ENCODE measurements around the gene TMEM51. TPM values are rescaled to one million over a fixed set of nuclear protein-coding genes. Genes with fewer than 3 reads are reported as not detected.

The TMEM51 gene
- total RNA-seq, 1 donor from 2014 or later = 1.9 TPM

DNA sequence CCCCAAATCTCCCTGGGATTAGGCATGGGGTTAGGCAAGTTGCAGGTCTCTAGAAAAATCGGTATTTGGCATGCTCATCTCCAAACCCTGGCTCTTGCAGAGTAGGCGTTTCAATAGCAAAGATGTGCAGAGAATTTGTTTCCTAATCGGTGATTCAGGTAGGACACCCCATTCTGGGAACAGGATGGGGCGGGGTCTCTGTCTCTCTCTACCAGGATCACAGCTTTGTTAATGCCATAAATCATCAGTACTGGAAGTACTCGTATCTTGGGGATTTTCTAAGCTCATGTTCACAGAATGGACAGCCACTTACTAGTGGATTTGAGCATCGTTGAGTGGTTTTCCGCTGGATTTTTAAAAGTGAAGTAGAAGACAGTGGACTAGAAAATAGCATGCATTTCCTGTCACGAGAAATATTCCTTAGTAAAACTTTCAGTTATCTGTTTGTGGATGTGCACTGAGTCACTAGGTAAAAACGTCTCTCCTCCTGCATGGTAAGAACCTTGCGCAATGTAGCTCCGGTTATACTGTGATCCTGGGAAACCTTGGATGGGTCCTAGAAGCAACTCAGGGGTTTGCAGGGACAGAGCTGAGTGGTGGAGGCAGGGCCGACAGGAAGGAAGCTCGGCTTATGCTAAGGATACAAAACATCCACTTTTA lies 5.1 kb downstream of the TMEM51 start:
- Mint-ChIP-seq H3K27me3 (ENCODE audit: low read depth) (peaks cover 2% of the 10 kb centered on the region), H3K27ac (ENCODE audit: unreplicated experiment) (no peak overlapping the region), H3K36me3 (ENCODE audit: low read depth) (no peaks in the 10 kb centered on the region), H3K9me3 (ENCODE audit: low read depth) (no peaks in the 10 kb centered on the region), H3K4me1 (ENCODE audit: low read depth) (peaks cover 9% of the 10 kb centered on the region), H3K4me3 (ENCODE audit: unreplicated experiment) (no peak overlapping the region)
- no peak for TF ChIP-seq CTCF (IDR thresholded peaks at IDR 0.05)
- DNase-seq (ENCODE audit: low spot score) = no peak

DNA sequence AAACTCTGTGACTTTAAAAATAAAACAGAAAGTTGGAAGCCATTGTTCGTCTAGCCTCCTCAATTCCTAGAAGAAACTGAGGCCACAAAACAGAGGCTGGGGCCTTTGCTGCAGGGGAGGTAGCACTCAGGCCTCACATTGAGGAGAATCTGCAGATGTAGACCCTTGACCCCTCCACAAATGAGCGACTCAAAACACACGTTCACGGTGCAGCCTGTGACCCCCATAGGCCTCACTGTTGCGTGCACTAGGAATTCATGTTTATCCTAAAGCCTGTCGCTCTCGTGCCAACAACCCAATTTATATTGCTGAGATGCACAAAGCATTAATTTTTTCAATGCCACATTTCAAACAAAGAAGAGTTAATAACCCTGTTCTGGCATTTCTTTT lies 5.6 kb downstream of the TMEM51 start:
- peaks cover 2% of the 10 kb centered on the region for H3K27me3 Mint-ChIP-seq (ENCODE audit: low read depth)
- peaks cover 8% of the 10 kb centered on the region for H3K4me1 Mint-ChIP-seq (ENCODE audit: low read depth)
- no peak for DNase-seq (ENCODE audit: low spot score)
- H3K36me3 Mint-ChIP-seq (ENCODE audit: low read depth) = no peaks in the 10 kb centered on the region
- H3K4me3 Mint-ChIP-seq (ENCODE audit: unreplicated experiment) = no peak overlapping the region
- no peaks in the 10 kb centered on the region for H3K9me3 Mint-ChIP-seq (ENCODE audit: low read depth)
- no peak overlapping the region for H3K27ac Mint-ChIP-seq (ENCODE audit: unreplicated experiment)
- no peak for TF ChIP-seq CTCF (IDR thresholded peaks at IDR 0.05)

DNA sequence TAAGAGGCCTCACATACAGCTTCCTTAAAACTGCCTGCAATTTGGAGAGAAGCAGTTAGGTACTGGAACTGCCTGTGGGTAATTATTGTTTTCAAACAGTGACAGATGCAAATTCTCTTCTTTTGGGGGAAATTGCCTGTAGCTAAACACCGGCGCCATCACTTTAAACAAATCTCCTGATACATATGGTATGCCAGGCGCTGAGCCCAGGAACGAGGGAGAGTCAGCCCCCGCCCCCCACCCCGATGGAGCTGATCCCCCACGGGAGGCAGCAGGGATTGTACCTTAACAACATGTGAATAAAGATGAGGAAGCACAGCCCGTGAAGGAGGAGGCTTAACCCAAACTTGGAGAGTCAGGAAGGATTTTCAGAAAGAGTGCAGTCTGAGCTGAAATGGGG lies 7.1 kb downstream of the TMEM51 start:
- H3K36me3 Mint-ChIP-seq (ENCODE audit: low read depth) = no peaks in the 10 kb centered on the region
- no peak overlapping the region for H3K4me3 Mint-ChIP-seq (ENCODE audit: unreplicated experiment)
- H3K27ac Mint-ChIP-seq (ENCODE audit: unreplicated experiment) = no peak overlapping the region
- H3K27me3 Mint-ChIP-seq (ENCODE audit: low read depth) = no peaks in the 10 kb centered on the region
- peaks cover 5% of the 10 kb centered on the region for H3K4me1 Mint-ChIP-seq (ENCODE audit: low read depth)
- no peaks in the 10 kb centered on the region for H3K9me3 Mint-ChIP-seq (ENCODE audit: low read depth)
- DNase-seq (ENCODE audit: low spot score) = no peak
- TF ChIP-seq CTCF (IDR thresholded peaks at IDR 0.05) = no peak

GRCh38 chr1:15167386-15167785 lies 13.8 kb downstream of the TMEM51 start:
- H3K27ac Mint-ChIP-seq (ENCODE audit: unreplicated experiment) = no peak overlapping the region
- no peak for DNase-seq (ENCODE audit: low spot score)
- no peak for TF ChIP-seq CTCF (IDR thresholded peaks at IDR 0.05)
- no peaks in the 10 kb centered on the region for H3K36me3 Mint-ChIP-seq (ENCODE audit: low read depth)
- H3K4me3 Mint-ChIP-seq (ENCODE audit: unreplicated experiment) = no peak overlapping the region
- no peaks in the 10 kb centered on the region for H3K9me3 Mint-ChIP-seq (ENCODE audit: low read depth)
- H3K4me1 Mint-ChIP-seq (ENCODE audit: low read depth) = peaks cover 14% of the 10 kb centered on the region
- H3K27me3 Mint-ChIP-seq (ENCODE audit: low read depth) = no peaks in the 10 kb centered on the region

DNA sequence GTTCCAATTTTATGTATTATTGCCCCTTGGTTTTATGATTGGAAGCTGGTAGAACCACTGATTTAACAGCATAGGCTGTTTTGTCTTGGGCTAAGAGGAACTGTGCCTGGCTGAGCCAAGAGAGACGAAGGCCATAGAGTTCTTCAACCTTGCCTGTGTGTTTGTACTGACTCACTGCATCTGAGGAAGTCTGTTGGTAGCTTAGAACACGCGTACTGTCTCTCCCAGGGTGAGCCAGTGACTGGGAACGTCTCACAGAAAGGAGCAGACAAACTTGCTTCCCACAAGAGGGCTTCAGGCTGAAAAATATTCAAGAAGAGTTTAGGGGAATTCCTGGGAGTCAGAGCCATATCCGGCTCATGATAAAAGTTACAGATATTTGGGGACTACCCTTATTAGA lies 14.9 kb downstream of the TMEM51 start:
- DNase-seq (ENCODE audit: low spot score) = no peak
- Mint-ChIP-seq H3K36me3 (ENCODE audit: low read depth) (no peaks in the 10 kb centered on the region), H3K4me1 (ENCODE audit: low read depth) (peaks cover 19% of the 10 kb centered on the region), H3K27me3 (ENCODE audit: low read depth) (no peaks in the 10 kb centered on the region), H3K27ac (ENCODE audit: unreplicated experiment) (peak overlapping the region; percentile 70), H3K4me3 (ENCODE audit: unreplicated experiment) (no peak overlapping the region), H3K9me3 (ENCODE audit: low read depth) (no peaks in the 10 kb centered on the region)
- TF ChIP-seq CTCF (IDR thresholded peaks at IDR 0.05) = peak; percentile 8

Measured in chondrocyte (in vitro differentiated cells).